Left ventricle myocardium inferior (tissue), 1 donor: ENCODE results near the gene IL10. TPM values are rescaled to one million over a fixed set of nuclear protein-coding genes. Genes with fewer than 3 reads are reported as not detected.
"Not testable (repeated sequence)": the region's sequence is repeated elsewhere in the genome, so short reads cannot be mapped to it uniquely, and the experiment has no call there.

Source experiments
- DNase-seq: peaks from one replicate; pipeline ENCODE4 v3.0.0-alpha.2; 2020
- H3K27ac ChIP-seq: fragments of 200-600 bp; replicated peaks from 2 replicates; pipeline ENCODE4 v1.8.0; 2021
- H3K27me3 ChIP-seq: fragments of 200-600 bp; 2 replicates; pipeline ENCODE4 v1.8.0; 2021; ENCODE audit warnings: low read depth
- H3K36me3 ChIP-seq: fragments of 200-600 bp; 2 replicates; pipeline ENCODE4 v1.8.0; 2021
- H3K4me1 ChIP-seq: fragments of 200-600 bp; 2 replicates; pipeline ENCODE4 v1.8.0; 2021
- H3K4me3 ChIP-seq: fragments of 200-600 bp; 2 replicates; pipeline ENCODE4 v1.8.0; 2021; ENCODE audit warnings: mild to moderate bottlenecking, moderate library complexity
- H3K9me3 ChIP-seq: fragments of 200-600 bp; replicated peaks from 2 replicates; pipeline ENCODE4 v1.8.0; 2021
- CTCF ChIP-seq: fragments of 200-600 bp; IDR thresholded peaks from 2 replicates; pipeline ENCODE4 v1.8.0; 2021; ENCODE audit warnings: antibody characterized with exemption, mild to moderate bottlenecking, borderline replicate concordance
- intact Hi-C: fragments of 100-400 bp; cut with micrococcal nuclease; formaldehyde crosslinking; loops from one replicate; pipeline ENCODE4 v1.11.0; 2022
- total RNA-seq: library from RNA; stranded (reverse); fragmentation: NEBNext Ultra II Directional; extraction: Animal tissue kit (Norgen Biotek cat#: 25700); gene quantifications from one replicate; pipeline ENCODE4 v1.2.1, GENCODE V29; 2021
- donor health status: DM: no; HTN: yes; CAD: no; lungs with severe emphysema.

The IL10 gene
- total RNA-seq, 1 donor from 2014 or later, result 0.38 TPM

GRCh38 chr1:206770531-206771337 lies 1.6 kb downstream of the IL10 start, which contains the start of gene IL19:
Gene IL19, plus strand, starts transcription at chr1:206770773. Its CDS starts 65,890 bp downstream, at chr1:206836663.
- no peaks in the 10 kb centered on the region for H3K4me1 ChIP-seq
- no peak for TF ChIP-seq CTCF
- peak within 1 kb of the TSS; percentile 42 for H3K27ac ChIP-seq
- peak within 1 kb of the TSS; percentile 35 for H3K4me3 ChIP-seq
- H3K27me3 ChIP-seq, result peaks cover 27% of the 10 kb centered on the region
- H3K9me3 ChIP-seq, result no peaks in the 10 kb centered on the region
- peak; percentile 26 for DNase-seq
- H3K36me3 ChIP-seq, result no peaks in the 10 kb centered on the region
- intact Hi-C loops, result no loop called here

- Histone ChIP-seq H3K27me3 (peaks cover 22% of the 10 kb centered on the region), H3K9me3 (no peaks in the 10 kb centered on the region), H3K36me3 (no peaks in the 10 kb centered on the region), H3K4me1 (no peaks in the 10 kb centered on the region), H3K4me3 (peak overlapping the region; percentile 35), H3K27ac (no peak overlapping the region)
- intact Hi-C loops, result no loop called here
- TF ChIP-seq CTCF, result no peak
- no peak for DNase-seq
These were observed 3.0 kb downstream of the IL10 start for GRCh38 chr1:206769304-206769731.

- H3K4me1 ChIP-seq, result no peaks in the 10 kb centered on the region
- no peak overlapping the region for H3K27ac ChIP-seq
- peaks cover 17% of the 10 kb centered on the region for H3K27me3 ChIP-seq
- no peaks in the 10 kb centered on the region for H3K36me3 ChIP-seq
- H3K9me3 ChIP-seq, result no peaks in the 10 kb centered on the region
- intact Hi-C loops, result no loop called here
- H3K4me3 ChIP-seq, result no peak overlapping the region
- no peak for TF ChIP-seq CTCF
- no peak for DNase-seq
These were observed 3.6 kb downstream of the IL10 start for GRCh38 chr1:206768472-206769303.

- TF ChIP-seq CTCF, result no peak
- Histone ChIP-seq H3K9me3 (no peaks in the 10 kb centered on the region), H3K27ac (no peak overlapping the region), H3K4me3 (no peak overlapping the region), H3K4me1 (no peaks in the 10 kb centered on the region), H3K27me3 (peaks cover 13% of the 10 kb centered on the region), H3K36me3 (no peaks in the 10 kb centered on the region)
- peak; percentile 18 for DNase-seq
- intact Hi-C loops, result no loop called here
These were observed 5.9 kb downstream of the IL10 start for GRCh38 chr1:206766251-206766856.

GRCh38 chr1:206765771-206766170 lies 6.5 kb downstream of the IL10 start:
- DNase-seq, H3K4me3 ChIP-seq, H3K9me3 ChIP-seq, H3K4me1 ChIP-seq, H3K27ac ChIP-seq, intact Hi-C loops, H3K36me3 ChIP-seq: not testable (repeated sequence)
- H3K27me3 ChIP-seq, result peaks cover 13% of the 10 kb centered on the region

GRCh38 chr1:206762741-206763364 lies 9.4 kb downstream of the IL10 start:
- H3K9me3 ChIP-seq, H3K4me1 ChIP-seq, H3K4me3 ChIP-seq, H3K27ac ChIP-seq, intact Hi-C loops, H3K36me3 ChIP-seq, DNase-seq: not testable (repeated sequence)
- H3K27me3 ChIP-seq, result peaks cover 13% of the 10 kb centered on the region
